ENCODE data around the gene ZNF469. TPM values are rescaled to one million over a fixed set of nuclear protein-coding genes. Genes with fewer than 3 reads are reported as not detected.

ZNF469 gene
- polyA plus RNA-seq, result not detected in 2 replicates
- under 0.01 TPM in 2 replicates for polyA minus RNA-seq

- Histone ChIP-seq H3K9ac (ENCODE audit: low read length) (no peak within 1 kb of the TSS), H3K27ac (ENCODE audit: low read length) (no peak within 1 kb of the TSS), H4K20me1 (ENCODE audit: insufficient read depth) (no peaks in the 10 kb centered on the region), H3F3A (ENCODE audit: insufficient read depth, low read length, poor library complexity, severe bottlenecking) (no peaks in the 10 kb centered on the region), H3K9me2 (ENCODE audit: insufficient read depth, low read length) (no peaks in the 10 kb centered on the region), H3K79me2 (replicated peaks; ENCODE audit: insufficient read depth, low read length) (no peaks in the 10 kb centered on the region), H3K27me3 (ENCODE audit: insufficient read depth, low read depth, low read length) (peaks cover 47% of the 10 kb centered on the region), H3K4me2 (ENCODE audit: low read length) (no peak within 1 kb of the TSS), H3K36me3 (ENCODE audit: insufficient read depth, low read length) (no peaks in the 10 kb centered on the region), H3K4me3 (ENCODE audit: low read length) (peak within 1 kb of the TSS; percentile 53), H2AFZ (ENCODE audit: low read depth, low read length) (no peak within 1 kb of the TSS), H3K9me3 (ENCODE audit: low read length) (no peaks in the 10 kb centered on the region)
- no peak for TF ChIP-seq CTCF (IDR thresholded peaks at IDR 0.05; ENCODE audit: poor library complexity, severe bottlenecking)
- TF ChIP-seq MXI1 (conservative IDR thresholded peaks at IDR 0.05; ENCODE audit: poor library complexity, severe bottlenecking), result no peak
- no peak for TF ChIP-seq POLR2AphosphoS5 (IDR thresholded peaks at IDR 0.05)
- TF ChIP-seq TAF1 (IDR thresholded peaks at IDR 0.05; ENCODE audit: low read depth), result no peak
- no peak for TF ChIP-seq REST (IDR thresholded peaks at IDR 0.05; ENCODE audit: borderline replicate concordance)
- no peak for TF ChIP-seq EZH2 (IDR thresholded peaks at IDR 0.05; ENCODE audit: borderline replicate concordance, insufficient read depth, low read length, poor library complexity, severe bottlenecking)
- TF ChIP-seq EP300 (conservative IDR thresholded peaks at IDR 0.05; ENCODE audit: poor library complexity, severe bottlenecking), result no peak
- TF ChIP-seq SMC3 (conservative IDR thresholded peaks at IDR 0.05; ENCODE audit: poor library complexity), result no peak
- no peak for TF ChIP-seq RAD21 (conservative IDR thresholded peaks at IDR 0.05)
Measured at GRCh38 chr16:88382491-88383400, at the start of gene ZNF469. TSS of gene ZNF469 (plus strand) at chr16:88382959. CDS start at chr16:88427471, 44,512 bp downstream.

- no peaks in the 10 kb centered on the region for H3F3A ChIP-seq (ENCODE audit: insufficient read depth, low read length, poor library complexity, severe bottlenecking)
- H3K27me3 ChIP-seq (ENCODE audit: insufficient read depth, low read depth, low read length), result no peaks in the 10 kb centered on the region
- no peak for TF ChIP-seq SMC3 (conservative IDR thresholded peaks at IDR 0.05; ENCODE audit: poor library complexity)
- no peak for TF ChIP-seq MXI1 (conservative IDR thresholded peaks at IDR 0.05; ENCODE audit: poor library complexity, severe bottlenecking)
- TF ChIP-seq EP300 (conservative IDR thresholded peaks at IDR 0.05; ENCODE audit: poor library complexity, severe bottlenecking), result no peak
- no peak overlapping the region for H3K4me2 ChIP-seq (ENCODE audit: low read length)
- H3K4me3 ChIP-seq (ENCODE audit: low read length), result no peak overlapping the region
- no peaks in the 10 kb centered on the region for H3K9me3 ChIP-seq (ENCODE audit: low read length)
- no peak overlapping the region for H2AFZ ChIP-seq (ENCODE audit: low read depth, low read length)
- no peaks in the 10 kb centered on the region for H4K20me1 ChIP-seq (ENCODE audit: insufficient read depth)
- H3K79me2 ChIP-seq (replicated peaks; ENCODE audit: insufficient read depth, low read length), result no peaks in the 10 kb centered on the region
- H3K27ac ChIP-seq (ENCODE audit: low read length), result no peak overlapping the region
- no peak overlapping the region for H3K9ac ChIP-seq (ENCODE audit: low read length)
- H3K9me2 ChIP-seq (ENCODE audit: insufficient read depth, low read length), result no peaks in the 10 kb centered on the region
- no peaks in the 10 kb centered on the region for H3K36me3 ChIP-seq (ENCODE audit: insufficient read depth, low read length)
Measured at GRCh38 chr16:88333848-88334777, 48.6 kb upstream of the ZNF469 start.

Measured in neural cell (in vitro differentiated cells).